ENCODE results near the gene RPUSD1. TPM values are rescaled to one million over a fixed set of nuclear protein-coding genes. Genes with fewer than 3 reads are reported as not detected.

The RPUSD1 gene
- total and polyA plus RNA-seq, 2 of the 13 experiments (the other 11 are each of a cell fraction or from before 2014, with no cell fraction given), result 13.1 to 26.2 TPM

DNA sequence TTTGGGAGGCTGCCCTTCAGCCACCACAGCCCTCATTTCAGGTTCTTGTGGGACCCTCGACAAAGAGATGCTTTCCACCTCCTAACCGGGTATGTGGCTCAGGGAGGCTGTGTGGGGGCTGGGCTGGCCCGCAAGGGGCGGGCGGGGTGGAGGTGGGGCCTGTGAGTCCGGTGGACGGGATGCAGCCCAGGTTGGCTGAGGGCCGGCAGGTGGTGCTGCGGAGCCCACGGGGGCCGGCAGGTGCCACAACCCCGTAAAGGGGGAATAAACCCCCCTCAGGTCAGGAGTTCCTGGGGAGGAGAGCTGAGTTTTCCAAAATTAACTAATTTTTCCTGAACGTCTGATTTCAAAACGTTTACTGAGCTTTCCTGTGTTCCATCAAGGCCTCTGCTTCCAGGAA, 42.4 kb downstream of the RPUSD1 start (continued):
- no peak for TF ChIP-seq ZNF530 (CRISPR knock-in tag; IDR thresholded peaks at IDR 0.05; ENCODE audit: low read depth)
- TF ChIP-seq ZNF317 (CRISPR knock-in tag; IDR thresholded peaks at IDR 0.05), result no peak
- no peak for TF ChIP-seq REXO4 (CRISPR knock-in tag; IDR thresholded peaks at IDR 0.05; ENCODE audit: borderline replicate concordance)
- TF ChIP-seq KDM2A (CRISPR knock-in tag; IDR thresholded peaks at IDR 0.05; ENCODE audit: borderline replicate concordance, low read depth), result peak; percentile 37; the same call in 1 of the 2 replicates
- no peak for TF ChIP-seq BRCA1 (CRISPR knock-in tag; IDR thresholded peaks at IDR 0.05)
- TF ChIP-seq SNAPC2 (CRISPR knock-in tag; IDR thresholded peaks at IDR 0.05), result no peak
- TF ChIP-seq HOXA7 (CRISPR knock-in tag; IDR thresholded peaks at IDR 0.05), result no peak
- no peak for TF ChIP-seq ZNF383 (CRISPR knock-in tag; IDR thresholded peaks at IDR 0.05; ENCODE audit: borderline replicate concordance)
- no peak for TF ChIP-seq ZNF678 (CRISPR knock-in tag; IDR thresholded peaks at IDR 0.05)
- 0 out of 2 replicates have a peak, but pooled peaks have one; percentile 30 for TF ChIP-seq ZBTB7B (CRISPR knock-in tag; IDR thresholded peaks at IDR 0.05)
- TF ChIP-seq, protein P1, sequence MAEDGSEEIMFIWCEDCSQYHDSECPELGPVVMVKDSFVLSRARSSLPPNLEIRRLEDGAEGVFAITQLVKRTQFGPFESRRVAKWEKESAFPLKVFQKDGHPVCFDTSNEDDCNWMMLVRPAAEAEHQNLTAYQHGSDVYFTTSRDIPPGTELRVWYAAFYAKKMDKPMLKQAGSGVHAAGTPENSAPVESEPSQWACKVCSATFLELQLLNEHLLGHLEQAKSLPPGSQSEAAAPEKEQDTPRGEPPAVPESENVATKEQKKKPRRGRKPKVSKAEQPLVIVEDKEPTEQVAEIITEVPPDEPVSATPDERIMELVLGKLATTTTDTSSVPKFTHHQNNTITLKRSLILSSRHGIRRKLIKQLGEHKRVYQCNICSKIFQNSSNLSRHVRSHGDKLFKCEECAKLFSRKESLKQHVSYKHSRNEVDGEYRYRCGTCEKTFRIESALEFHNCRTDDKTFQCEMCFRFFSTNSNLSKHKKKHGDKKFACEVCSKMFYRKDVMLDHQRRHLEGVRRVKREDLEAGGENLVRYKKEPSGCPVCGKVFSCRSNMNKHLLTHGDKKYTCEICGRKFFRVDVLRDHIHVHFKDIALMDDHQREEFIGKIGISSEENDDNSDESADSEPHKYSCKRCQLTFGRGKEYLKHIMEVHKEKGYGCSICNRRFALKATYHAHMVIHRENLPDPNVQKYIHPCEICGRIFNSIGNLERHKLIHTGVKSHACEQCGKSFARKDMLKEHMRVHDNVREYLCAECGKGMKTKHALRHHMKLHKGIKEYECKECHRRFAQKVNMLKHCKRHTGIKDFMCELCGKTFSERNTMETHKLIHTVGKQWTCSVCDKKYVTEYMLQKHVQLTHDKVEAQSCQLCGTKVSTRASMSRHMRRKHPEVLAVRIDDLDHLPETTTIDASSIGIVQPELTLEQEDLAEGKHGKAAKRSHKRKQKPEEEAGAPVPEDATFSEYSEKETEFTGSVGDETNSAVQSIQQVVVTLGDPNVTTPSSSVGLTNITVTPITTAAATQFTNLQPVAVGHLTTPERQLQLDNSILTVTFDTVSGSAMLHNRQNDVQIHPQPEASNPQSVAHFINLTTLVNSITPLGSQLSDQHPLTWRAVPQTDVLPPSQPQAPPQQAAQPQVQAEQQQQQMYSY (CRISPR knock-in tag; IDR thresholded peaks at IDR 0.05), result peak; percentile 67
- no peak for TF ChIP-seq GABPA (IDR thresholded peaks at IDR 0.05; ENCODE audit: low read depth, low read length)
- no peak for TF ChIP-seq GABPA (CRISPR knock-in tag; IDR thresholded peaks at IDR 0.05; ENCODE audit: low read depth)
- peak; percentile 51 for TF ChIP-seq STAG1 (CRISPR knock-in tag; IDR thresholded peaks at IDR 0.05)
- peak; percentile 17; the same call in 1 of the 2 replicates for TF ChIP-seq ZNF788 (CRISPR knock-in tag; IDR thresholded peaks at IDR 0.05; ENCODE audit: borderline replicate concordance)
- TF ChIP-seq AHR (CRISPR knock-in tag; IDR thresholded peaks at IDR 0.05), result no peak
- no peak for TF ChIP-seq RCOR2 (CRISPR knock-in tag; IDR thresholded peaks at IDR 0.05)
- 0 out of 2 replicates have a peak, but pooled peaks have one; percentile 13 for TF ChIP-seq SAP130 (CRISPR knock-in tag; IDR thresholded peaks at IDR 0.05; ENCODE audit: low read depth)
- TF ChIP-seq KDM4B (CRISPR knock-in tag; IDR thresholded peaks at IDR 0.05), result 0 out of 2 replicates have a peak, but pooled peaks have one; percentile 47
- TF ChIP-seq SIN3A (IDR thresholded peaks at IDR 0.05; ENCODE audit: borderline replicate concordance, low read depth, low read length), result no peak
